ENCODE data around the gene ZDHHC7.

DNA sequence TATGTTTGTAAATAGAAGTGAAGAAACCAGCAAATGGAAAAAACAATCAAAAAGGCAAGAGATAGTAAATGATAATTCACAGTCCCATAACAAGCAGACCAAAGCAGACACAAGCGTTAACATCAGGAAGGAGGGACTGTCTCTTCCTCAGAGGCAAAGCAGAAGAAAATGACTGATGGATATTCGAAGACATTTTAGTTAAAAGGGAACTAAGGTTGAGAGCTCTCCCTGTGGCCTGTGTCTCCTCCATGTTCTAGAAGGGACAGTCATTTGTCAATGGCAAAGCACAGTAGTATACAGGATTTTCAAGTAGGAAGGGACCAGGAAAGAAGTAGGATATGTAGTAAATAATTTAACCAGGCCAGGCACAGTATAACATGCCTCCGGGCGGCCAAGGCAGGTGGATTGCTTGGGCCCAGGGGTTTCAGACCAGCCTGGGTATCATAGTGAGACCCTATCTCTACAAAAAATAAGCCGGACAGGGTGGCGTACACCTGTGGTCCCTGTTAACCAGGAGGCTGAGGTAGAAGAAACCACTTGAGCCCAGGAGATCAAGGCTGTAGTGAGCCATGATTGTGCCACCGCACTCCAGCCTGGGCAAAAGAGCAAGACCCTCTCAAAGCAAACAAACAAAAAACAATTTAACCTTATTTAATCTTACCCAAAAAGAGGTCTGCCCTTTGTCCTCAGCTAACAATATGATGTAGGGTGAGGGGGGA lies 3.7 kb downstream of the ZDHHC7 start:
- TF ChIP-seq POLR2A (IDR thresholded peaks at IDR 0.05; ENCODE audit: low read length) (no peak), GATA1 (IDR thresholded peaks at IDR 0.05; ENCODE audit: low read depth, low read length) (no peak)

Measured in erythroblast (primary cell).